ENCODE measurements around the gene ATG12.

Gene ATG12

DNA sequence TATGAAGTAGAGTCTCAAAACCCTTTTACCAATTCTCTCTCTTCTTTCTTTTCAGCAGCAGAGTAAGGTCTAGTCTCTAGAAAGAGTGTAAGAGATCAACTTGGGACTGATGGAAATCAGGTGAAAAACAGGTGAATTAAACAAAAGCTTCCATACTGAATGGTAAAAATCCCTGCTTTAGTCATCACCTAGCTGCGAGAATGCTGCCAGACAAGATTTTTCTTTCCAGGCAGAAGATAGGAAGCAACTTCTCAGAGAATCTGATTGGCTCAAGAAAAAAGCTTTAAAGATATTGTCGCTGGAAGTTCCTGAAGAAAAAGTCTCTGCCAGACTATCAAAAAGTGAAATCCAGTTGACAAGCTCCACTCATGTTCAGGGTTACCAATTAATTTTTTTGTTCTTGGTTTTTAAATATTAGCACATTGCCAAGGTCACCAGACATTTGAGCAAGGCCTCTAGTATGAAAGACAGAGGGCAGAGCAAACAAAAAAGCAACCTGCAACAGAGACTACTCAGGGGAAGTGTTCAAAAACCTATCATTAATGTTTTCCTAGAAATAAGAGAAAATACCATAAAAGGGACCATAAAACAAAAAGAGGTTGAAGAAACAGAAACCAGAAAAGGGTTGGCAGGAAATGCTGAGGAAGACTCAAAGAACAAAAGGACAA, 34.2 kb downstream of the ATG12 start:
- TF ChIP-seq ZFX (IDR thresholded peaks at IDR 0.05; ENCODE audit: borderline replicate concordance), result no peak
- TF ChIP-seq, protein P1, sequence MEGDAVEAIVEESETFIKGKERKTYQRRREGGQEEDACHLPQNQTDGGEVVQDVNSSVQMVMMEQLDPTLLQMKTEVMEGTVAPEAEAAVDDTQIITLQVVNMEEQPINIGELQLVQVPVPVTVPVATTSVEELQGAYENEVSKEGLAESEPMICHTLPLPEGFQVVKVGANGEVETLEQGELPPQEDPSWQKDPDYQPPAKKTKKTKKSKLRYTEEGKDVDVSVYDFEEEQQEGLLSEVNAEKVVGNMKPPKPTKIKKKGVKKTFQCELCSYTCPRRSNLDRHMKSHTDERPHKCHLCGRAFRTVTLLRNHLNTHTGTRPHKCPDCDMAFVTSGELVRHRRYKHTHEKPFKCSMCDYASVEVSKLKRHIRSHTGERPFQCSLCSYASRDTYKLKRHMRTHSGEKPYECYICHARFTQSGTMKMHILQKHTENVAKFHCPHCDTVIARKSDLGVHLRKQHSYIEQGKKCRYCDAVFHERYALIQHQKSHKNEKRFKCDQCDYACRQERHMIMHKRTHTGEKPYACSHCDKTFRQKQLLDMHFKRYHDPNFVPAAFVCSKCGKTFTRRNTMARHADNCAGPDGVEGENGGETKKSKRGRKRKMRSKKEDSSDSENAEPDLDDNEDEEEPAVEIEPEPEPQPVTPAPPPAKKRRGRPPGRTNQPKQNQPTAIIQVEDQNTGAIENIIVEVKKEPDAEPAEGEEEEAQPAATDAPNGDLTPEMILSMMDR (IDR thresholded peaks at IDR 0.05), result no peak
- H3K27ac ChIP-seq, result no peak overlapping the region

DNA sequence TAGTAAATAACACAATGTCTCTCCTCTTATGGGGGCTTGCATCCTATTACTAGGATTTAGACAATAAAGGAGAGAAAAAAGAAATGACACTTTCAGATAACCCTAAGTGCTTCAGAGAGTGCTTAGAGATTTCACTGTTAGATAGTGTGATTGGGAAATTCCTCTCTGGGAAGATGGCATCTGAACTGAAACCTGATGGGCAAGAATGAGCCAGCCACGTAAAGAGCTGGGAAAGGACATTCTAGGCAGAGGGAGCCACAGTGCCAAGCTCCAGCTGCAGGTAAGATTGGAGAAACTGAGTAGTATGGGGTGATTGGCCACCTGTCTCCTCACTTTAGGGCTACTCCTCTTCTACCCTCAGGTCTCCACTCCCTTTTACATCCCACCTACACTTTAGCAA, 39.4 kb downstream of the ATG12 start:
- no peak for TF ChIP-seq ZFX (IDR thresholded peaks at IDR 0.05; ENCODE audit: borderline replicate concordance)
- TF ChIP-seq, protein P1 (IDR thresholded peaks at IDR 0.05), result no peak
- H3K27ac ChIP-seq, result no peak overlapping the region

DNA sequence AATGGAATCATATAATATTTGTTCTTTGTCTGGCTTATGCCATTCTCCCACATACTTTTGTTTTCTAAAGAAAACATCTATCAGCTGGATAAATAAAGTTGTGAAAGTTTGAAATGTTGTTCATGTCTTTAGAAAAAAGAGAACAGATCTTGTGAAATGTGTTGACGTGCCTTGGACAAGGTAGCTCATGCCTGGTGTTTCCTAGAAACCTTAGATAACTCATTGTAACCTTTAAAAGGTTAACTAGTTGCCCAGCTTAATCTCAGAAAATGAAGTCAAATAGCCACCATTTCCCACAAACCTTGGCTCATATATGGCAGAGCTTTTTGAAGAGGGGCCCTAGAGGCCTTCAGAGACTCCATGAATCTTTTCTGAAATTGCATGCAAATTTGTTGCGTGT, 40.2 kb downstream of the ATG12 start:
- no peak for TF ChIP-seq ZFX (IDR thresholded peaks at IDR 0.05; ENCODE audit: borderline replicate concordance)
- TF ChIP-seq, protein P1 (IDR thresholded peaks at IDR 0.05), result no peak
- no peak overlapping the region for H3K27ac ChIP-seq

DNA sequence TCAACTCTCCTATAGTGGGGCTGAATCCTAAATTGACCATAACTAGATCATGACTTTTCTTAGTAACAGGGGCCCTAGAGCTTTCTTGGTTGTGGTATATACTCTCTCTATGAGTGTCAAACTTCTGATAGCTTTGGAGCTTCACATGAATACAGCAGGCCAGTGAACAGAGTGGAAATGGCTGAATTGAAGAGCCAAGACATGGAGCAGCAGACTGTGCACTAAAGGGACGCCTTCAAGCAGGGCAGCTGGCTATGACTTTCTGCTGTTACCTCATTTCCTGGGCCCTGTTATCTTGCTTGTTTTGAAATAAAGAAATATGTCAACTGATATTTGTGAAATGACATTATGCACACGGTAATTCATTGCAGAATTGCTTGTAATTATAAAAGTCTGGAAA, 41.3 kb downstream of the ATG12 start:
- no peak for TF ChIP-seq ZFX (IDR thresholded peaks at IDR 0.05; ENCODE audit: borderline replicate concordance)
- TF ChIP-seq, protein P1 (IDR thresholded peaks at IDR 0.05), result no peak

DNA sequence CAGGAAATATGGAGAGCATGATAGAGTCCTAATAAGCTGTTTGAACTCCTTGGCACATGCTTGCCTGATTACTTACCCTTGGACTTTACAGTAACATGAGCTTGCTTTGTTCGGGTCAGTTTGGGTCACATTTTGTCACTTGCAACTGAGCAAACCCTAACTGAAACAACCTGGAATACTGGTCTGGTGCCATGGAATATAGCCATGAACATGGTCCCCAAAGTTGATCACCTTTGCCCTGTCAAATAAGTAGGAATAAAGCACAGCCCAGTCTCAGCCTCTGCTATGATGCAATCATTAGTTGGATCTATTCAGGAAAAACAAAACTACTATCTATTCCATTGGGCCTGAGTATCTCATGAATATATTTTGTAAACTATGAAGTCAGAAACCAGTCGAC, 43.1 kb downstream of the ATG12 start:
- TF ChIP-seq, protein P1 (IDR thresholded peaks at IDR 0.05), result no peak
- no peak for TF ChIP-seq ZFX (IDR thresholded peaks at IDR 0.05; ENCODE audit: borderline replicate concordance)
- H3K27ac ChIP-seq, result no peak overlapping the region

More for the DNA sequence above, 41.3 kb downstream of the ATG12 start:
- no peak overlapping the region for H3K27ac ChIP-seq

DNA sequence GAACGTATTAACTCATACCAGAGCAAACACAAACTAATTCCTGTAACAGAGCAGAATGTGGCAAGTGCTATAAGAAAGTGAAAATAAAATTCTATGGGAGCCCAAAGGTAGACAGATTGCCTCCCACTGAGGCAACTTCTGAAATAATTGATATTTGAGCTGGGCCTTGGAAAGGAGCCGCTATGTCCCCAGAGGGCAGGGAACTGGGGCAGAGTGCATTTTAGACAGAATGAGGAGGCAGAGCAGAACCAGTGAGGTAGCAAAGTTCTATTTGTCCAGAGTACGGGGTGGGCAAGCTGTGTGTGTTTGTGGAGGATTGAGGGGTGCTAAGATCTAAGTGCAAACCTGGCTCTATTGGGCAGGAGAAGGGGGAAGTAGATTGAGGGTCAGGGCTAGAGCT, 44.7 kb downstream of the ATG12 start:
- TF ChIP-seq ZFX (IDR thresholded peaks at IDR 0.05; ENCODE audit: borderline replicate concordance), result no peak
- TF ChIP-seq, protein P1 (IDR thresholded peaks at IDR 0.05), result no peak
- H3K27ac ChIP-seq, result no peak overlapping the region

DNA sequence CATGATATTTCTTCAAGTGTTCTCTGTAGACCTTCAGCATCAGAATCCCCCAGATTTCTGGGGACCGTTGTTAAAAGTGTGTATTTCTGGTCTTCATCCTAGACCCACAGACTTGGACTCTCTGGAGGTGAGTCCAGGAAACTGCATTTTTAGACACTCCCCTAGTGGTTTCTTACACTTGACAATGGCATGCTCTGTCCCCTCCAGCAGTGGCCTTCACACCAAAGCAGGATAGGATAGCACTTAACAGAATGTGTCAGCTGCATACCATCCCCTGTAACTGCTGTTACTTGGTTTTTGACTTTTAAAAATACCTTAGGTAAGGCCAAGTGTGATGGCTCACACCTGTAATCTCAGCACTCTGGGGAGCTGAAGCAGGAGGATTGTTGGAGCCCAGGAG, 45.7 kb downstream of the ATG12 start:
- no peak for TF ChIP-seq ZFX (IDR thresholded peaks at IDR 0.05; ENCODE audit: borderline replicate concordance)
- TF ChIP-seq, protein P1 (IDR thresholded peaks at IDR 0.05), result no peak
- H3K27ac ChIP-seq, result no peak overlapping the region
